Stimulated activated CD4-positive, alpha-beta T cell treated with anti-CD3 and anti-CD28 coated beads, Interleukin-12 subunit alpha, Interleukin-12 subunit beta, amount 100 ng/mL, for 48 hours (primary cell): ENCODE measurements around the gene PDZD7.
A peak's percentile ranks its signal among the peaks of the same experiment; 100 is the strongest.

Source experiments
- DNase-seq, 3 donors: peaks; one replicate each; pipeline ENCODE4 v3.0.0-alpha.2; 2020; ENCODE audit warnings: low read depth in 2 of 3, low spot score in 1 of 3

Gene PDZD7

DNA sequence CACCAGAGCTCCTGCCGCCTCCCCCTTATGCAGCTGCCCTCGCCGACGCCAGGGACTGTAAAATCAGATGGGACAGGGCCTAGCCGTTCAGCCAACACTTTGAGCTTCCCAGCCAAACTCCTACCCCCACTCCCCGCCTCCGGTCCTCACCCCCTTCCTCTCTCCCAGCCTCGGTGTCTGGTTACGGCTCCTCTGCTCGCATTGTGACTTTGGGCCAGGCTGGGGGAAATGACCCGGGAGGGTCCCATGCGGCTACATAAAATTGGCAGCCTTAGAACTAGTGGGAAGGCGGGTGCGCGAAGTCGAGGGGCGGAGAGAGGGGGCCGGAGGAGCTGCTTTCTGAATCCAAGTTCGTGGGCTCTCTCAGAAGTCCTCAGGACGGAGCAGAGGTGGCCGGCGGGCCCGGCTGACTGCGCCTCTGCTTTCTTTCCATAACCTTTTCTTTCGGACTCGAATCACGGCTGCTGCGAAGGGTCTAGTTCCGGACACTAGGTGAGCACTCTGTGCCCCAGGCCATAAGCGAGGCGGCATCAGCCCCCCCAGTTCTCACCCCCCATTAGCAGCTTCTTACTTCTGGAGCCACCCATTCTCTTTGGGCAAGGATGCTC is 30.8 kb upstream of the PDZD7 start, which contains the start of gene KAZALD1:
TSS of gene KAZALD1 (plus strand) at position 366 of the 608 bp plus-strand sequence. CDS start 604 bp downstream, outside the sequence.
- DNase-seq: no peak

- peak in 2 of 3 donors; percentile 78 to 89 for DNase-seq
Measured at GRCh38 chr10:101060951-101061623, 30.2 kb upstream of the PDZD7 start.

DNA sequence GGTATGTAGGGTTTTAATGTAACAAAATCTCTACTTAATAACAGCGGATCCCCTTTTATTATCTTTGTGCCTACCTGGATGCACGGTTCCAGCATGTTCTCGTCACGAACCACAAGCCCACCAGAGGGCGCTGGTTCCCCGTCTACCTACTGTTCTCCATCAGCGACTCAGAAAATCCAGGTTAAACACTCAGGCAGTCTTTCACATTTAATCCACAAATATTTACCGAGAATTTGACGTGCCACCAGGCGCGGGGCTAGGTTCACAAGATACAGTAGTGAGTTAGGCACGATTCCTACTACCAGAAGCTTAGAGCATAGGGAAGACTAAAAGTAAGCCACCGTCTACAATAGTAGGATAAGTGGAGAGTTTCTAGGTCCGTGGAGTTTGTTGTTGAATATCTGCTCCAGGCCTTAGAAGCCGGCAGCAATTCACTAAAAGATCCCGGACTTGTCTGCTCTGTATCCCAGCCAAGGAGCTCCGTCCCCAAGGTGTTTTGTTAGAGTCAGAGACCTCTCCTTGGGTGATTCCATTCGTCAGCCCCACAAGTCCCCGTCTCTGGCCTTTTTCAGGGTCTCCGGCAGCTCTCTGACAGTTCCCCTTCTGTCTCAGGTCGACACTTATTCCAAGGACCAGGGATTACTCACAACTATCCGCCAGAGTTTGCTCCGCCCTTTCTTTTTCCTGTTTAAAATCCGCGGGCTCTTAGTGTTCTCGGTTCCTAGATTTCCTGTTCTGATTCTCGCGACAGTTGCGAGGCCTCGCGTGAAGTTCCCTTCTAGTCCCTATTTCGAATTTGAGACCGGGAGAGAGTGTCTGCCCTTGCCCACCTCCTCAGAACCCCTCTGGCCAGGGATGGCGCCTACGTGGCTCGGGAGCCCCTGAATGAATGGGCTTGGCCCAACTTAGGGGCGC is 29.4 kb upstream of the PDZD7 start:
- peak; percentile 80 to 91 (median 88) for DNase-seq

DNA sequence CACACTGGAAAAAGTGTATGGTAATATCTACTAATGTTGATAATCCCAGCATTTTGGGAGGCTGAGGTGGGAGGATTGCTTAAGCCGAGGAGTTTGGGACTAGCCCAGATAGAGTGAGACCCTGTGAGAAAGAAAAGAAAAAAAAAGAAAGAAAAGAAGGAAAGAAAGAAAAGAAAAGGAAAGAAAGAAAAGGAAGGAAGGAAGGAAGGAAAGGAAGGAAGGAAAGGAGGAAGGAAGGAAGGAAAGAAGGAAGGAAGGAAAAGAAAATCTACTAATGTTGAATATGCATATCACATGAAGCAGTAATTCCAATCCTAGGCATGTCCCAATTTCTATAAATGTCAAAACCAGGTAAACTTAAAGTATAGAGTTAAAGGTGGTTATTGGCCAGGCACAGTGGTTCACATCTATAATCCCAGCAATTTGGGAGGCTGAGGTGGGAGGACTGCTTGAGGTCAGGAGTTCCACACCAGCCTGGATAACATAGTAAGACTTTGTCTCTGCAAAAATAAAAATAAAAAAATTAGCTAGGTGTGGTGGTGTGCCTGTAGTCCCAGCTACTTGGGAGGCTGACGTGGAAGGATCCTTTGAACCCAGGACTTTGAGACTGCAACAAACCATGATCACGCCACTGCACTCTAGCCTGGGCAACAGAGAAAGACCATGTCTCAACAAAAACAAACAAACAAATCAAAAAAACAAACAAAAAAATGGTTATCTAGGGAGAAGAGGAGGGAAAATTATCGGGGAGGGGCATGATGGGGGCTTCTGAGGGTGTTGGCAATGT is 25.6 kb upstream of the PDZD7 start:
- no peak for DNase-seq

DNA sequence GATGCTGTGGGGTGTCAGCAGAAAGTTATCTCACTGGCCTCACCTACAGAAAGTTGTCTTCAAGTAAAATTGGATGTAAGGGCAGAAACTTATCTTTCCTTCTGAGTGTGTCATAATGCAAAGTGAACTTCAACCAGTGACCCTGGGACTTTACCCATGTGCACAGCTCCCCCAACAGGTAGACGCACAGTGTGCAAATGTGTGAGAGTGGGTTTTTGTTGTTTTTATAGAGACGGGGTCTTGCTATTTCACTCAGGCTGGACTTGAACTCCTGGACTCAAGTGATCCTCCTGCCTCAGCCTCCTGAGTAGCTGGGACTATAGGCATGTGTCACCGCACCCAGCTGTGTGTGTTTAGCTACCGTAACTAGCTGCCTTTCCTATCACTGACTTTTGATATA is 24.5 kb upstream of the PDZD7 start:
- DNase-seq: no peak

GRCh38 chr10:101054876-101055275 is 23.9 kb upstream of the PDZD7 start:
- no peak for DNase-seq

DNA sequence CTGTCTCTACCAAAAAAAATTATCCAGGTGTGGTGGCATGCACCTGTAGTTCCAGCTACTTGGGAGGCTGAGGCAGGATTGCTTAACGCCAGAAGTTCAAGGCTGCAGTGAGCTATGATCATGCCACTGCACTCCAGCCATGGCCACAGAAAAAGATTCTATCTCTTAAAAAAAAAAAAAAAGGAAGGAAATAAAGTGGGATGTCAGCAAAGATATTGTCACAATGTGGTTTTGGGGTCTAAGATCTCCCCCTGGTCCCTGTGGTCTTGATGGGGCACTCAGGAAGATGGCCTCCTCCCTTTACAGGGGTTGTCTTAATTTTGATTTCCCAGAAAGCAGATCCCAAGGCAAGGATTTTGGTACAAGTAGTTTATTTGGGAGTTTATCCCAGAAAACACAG is 23.4 kb upstream of the PDZD7 start:
- no peak for DNase-seq

DNA sequence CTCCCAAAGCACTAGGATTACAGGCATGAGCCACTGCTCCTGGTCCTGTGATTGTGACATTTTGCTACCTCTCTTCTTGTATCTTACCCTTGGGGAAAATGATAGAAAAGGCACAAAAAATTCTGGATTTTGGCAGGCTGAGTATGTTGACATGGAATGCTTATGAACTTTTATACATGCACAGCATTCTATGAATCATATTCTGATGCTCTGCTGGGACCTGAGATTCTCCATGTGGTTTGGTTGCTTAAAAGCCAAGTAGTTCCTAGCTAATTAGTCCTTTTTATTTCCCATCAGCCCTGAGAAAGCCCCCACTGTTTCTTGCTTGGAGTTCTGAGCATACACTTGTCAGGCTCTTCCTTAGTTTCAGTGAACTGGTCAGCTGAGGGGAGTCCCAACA is 22.6 kb upstream of the PDZD7 start:
- no peak for DNase-seq

- no peak for DNase-seq
Measured at GRCh38 chr10:101052285-101052684, 21.4 kb upstream of the PDZD7 start.

- DNase-seq: peak; percentile 54 to 84 (median 65)
Measured at GRCh38 chr10:101050208-101051069, 19.5 kb upstream of the PDZD7 start.

GRCh38 chr10:101047961-101048892 is 17.3 kb upstream of the PDZD7 start:
- no peak for DNase-seq

GRCh38 chr10:101047268-101047667 is 16.3 kb upstream of the PDZD7 start:
- DNase-seq: no peak

- DNase-seq: no peak
Measured at GRCh38 chr10:101046332-101047238, 15.7 kb upstream of the PDZD7 start.

DNA sequence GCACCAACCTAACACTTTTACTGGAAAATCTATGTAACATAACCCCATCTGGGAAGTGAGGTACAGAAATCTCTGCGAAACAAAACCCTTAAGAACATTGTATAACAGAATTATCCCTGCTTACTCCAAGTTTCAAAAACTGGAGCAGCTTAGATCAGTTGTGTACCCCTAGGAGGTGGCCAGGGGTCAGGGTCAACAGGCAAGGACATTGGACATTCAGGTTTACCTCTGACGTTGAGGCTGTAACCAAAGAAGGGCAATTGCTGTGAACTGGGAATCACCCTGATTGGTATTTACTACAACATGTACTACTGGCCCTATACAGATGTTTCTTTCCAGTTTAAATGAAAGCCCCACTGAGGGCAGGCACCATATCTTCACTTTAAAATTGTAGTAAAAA is 13.2 kb upstream of the PDZD7 start:
- DNase-seq: no peak

- no peak for DNase-seq
Measured at GRCh38 chr10:101043363-101043707, 12.4 kb upstream of the PDZD7 start.

GRCh38 chr10:101042667-101043362 is 11.9 kb upstream of the PDZD7 start:
- DNase-seq: peak; percentile 83 to 90 (median 90)

GRCh38 chr10:101042118-101042517 is 11.2 kb upstream of the PDZD7 start:
- DNase-seq: no peak
